Measurements from ENCODE around the gene RSAD2.

The RSAD2 gene

DNA sequence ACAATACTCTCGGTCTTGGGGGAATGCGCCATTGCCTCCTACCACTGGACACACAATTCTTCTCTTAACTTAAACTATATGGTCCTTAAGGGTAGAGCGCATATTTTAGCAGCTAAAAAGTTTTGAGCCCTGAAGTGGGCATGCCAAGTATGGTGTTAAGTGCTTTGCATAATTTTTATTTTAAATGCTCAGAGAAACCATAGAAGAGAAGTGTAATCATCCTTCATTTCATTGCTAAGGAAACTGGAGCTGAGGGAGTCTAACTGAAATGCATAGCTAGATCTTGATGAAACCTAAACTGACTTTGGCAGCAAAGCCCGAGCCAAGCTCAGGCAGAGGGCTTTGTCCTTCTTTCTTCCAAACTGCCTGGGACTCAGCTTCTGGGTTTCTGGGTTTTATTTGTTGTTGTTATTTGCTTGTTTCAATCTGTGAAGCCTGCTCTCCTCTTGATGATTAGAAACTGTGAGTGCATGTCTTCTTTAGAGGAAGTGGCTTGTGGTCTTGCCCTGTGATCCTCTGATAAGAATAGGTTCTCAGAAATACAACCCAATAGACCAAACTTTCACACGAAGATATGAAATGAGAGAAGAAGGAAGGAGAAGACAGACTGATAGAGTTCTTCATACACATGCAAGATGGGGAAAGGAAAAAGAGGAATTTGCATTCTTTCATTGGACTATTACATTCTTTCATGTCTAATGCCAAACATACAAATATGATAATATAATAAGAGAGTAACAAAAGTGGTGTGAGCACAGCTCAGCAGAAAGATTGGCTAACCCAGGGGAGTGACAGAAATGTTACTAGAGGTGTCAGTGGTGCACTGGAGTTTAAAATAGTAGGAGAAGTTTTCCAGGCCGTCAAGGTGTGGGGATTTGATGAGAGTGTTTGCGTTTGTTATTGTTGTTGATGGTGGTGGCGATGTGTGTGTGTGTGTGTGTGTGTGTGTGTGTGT lies 32.1 kb downstream of the RSAD2 start:
- TF ChIP-seq, protein P1, sequence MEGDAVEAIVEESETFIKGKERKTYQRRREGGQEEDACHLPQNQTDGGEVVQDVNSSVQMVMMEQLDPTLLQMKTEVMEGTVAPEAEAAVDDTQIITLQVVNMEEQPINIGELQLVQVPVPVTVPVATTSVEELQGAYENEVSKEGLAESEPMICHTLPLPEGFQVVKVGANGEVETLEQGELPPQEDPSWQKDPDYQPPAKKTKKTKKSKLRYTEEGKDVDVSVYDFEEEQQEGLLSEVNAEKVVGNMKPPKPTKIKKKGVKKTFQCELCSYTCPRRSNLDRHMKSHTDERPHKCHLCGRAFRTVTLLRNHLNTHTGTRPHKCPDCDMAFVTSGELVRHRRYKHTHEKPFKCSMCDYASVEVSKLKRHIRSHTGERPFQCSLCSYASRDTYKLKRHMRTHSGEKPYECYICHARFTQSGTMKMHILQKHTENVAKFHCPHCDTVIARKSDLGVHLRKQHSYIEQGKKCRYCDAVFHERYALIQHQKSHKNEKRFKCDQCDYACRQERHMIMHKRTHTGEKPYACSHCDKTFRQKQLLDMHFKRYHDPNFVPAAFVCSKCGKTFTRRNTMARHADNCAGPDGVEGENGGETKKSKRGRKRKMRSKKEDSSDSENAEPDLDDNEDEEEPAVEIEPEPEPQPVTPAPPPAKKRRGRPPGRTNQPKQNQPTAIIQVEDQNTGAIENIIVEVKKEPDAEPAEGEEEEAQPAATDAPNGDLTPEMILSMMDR (IDR thresholded peaks at IDR 0.05; ENCODE audit: borderline replicate concordance, control extremely low read depth, extremely low read depth, insufficient read depth, missing control alignments), result no peak
- in situ Hi-C loops (cut with MboI; ENCODE audit: low sequenced_read_pairs, unreplicated experiment), result no loop called here
- DNase-seq (ENCODE audit: low spot score), result peak; percentile 57

GRCh38 chr2:6911721-6912120 lies 34.1 kb downstream of the RSAD2 start:
- in situ Hi-C loops (cut with MboI; ENCODE audit: low sequenced_read_pairs, unreplicated experiment), result no loop called here
- TF ChIP-seq, protein P1 (IDR thresholded peaks at IDR 0.05; ENCODE audit: borderline replicate concordance, control extremely low read depth, extremely low read depth, insufficient read depth, missing control alignments), result no peak
- DNase-seq (ENCODE audit: low spot score), result no peak

GRCh38 chr2:6913415-6914157 lies 36.0 kb downstream of the RSAD2 start:
- DNase-seq (ENCODE audit: low spot score), result no peak
- TF ChIP-seq, protein P1 (IDR thresholded peaks at IDR 0.05; ENCODE audit: borderline replicate concordance, control extremely low read depth, extremely low read depth, insufficient read depth, missing control alignments), result no peak
- in situ Hi-C loops (cut with MboI; ENCODE audit: low sequenced_read_pairs, unreplicated experiment), result no loop called here

- TF ChIP-seq, protein P1 (IDR thresholded peaks at IDR 0.05; ENCODE audit: borderline replicate concordance, control extremely low read depth, extremely low read depth, insufficient read depth, missing control alignments), result no peak
- in situ Hi-C loops (cut with MboI; ENCODE audit: low sequenced_read_pairs, unreplicated experiment), result no loop called here
- DNase-seq (ENCODE audit: low spot score), result no peak
Observed at GRCh38 chr2:6914828-6915227, 37.3 kb downstream of the RSAD2 start.

DNA sequence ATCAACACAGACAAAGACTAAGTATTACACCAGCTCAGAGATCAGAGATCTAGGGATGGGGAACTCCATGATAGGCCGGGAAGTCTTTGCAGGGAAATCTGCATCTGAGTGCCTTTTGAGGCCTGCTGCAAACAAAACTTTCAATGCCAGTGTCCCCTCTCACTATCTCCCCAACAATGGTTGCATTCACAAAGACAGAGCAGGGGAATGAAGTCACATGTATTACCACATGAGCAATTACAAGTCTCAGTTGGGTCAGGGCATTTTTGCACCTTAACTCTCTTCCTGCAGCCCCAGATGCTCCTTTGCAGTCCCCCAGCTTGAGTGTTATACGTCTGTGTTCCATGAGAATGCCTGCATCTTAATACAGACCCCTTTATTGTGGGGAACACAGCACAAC lies 37.8 kb downstream of the RSAD2 start:
- in situ Hi-C loops (cut with MboI; ENCODE audit: low sequenced_read_pairs, unreplicated experiment), result no loop called here
- DNase-seq (ENCODE audit: low spot score), result no peak
- TF ChIP-seq, protein P1 (IDR thresholded peaks at IDR 0.05; ENCODE audit: borderline replicate concordance, control extremely low read depth, extremely low read depth, insufficient read depth, missing control alignments), result no peak

GRCh38 chr2:6916224-6916623 lies 38.6 kb downstream of the RSAD2 start:
- in situ Hi-C loops (cut with MboI; ENCODE audit: low sequenced_read_pairs, unreplicated experiment), result no loop called here
- TF ChIP-seq, protein P1 (IDR thresholded peaks at IDR 0.05; ENCODE audit: borderline replicate concordance, control extremely low read depth, extremely low read depth, insufficient read depth, missing control alignments), result no peak
- DNase-seq (ENCODE audit: low spot score), result no peak
